ENCODE measurements around the gene SLC7A7. TPM values are rescaled to one million over a fixed set of nuclear protein-coding genes. Genes with fewer than 3 reads are reported as not detected.
"Not testable (repeated sequence)": the region's sequence is repeated elsewhere in the genome, so short reads cannot be mapped to it uniquely, and the experiment has no call there.

The SLC7A7 gene
- total and polyA plus RNA-seq, 12 donors = 4.0 to 30.5 (median 17.7) TPM

DNA sequence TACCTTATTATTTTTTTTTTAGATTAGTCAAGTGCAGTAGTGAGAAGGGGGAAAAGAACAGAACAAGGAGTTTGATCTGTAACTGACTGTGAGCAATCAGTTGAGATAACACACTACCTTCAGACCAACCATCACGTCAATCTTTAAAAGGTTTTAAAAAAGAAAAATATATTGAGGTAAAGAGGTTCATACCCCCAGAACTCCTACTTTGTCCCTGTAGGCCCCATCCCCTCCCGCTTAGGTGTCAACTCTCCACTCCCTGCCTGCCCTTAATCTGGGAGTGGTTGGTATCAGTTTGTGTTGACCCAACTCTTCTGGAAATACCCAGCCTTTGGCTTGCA lies 37.3 kb upstream of the SLC7A7 start:
- intact Hi-C loops (cut with DNase I) = loop anchor here (2.0 to 10.0 kb wide), 3 partner anchors 26 to 300 kb away; no protein-coding TSS in a partner anchor
- H3K36me3 ChIP-seq (replicated peaks in 1 of 2) = no peaks in the 10 kb centered on the region
- peaks cover 5 to 44% of the 10 kb centered on the region in 2 donors for H3K4me1 ChIP-seq (replicated peaks in 1 of 2)
- WGBS, 4 donors = 63 to 74% (median 67%) methylated on average over 2 of the region's 2 CpGs
- H3K27me3 ChIP-seq = no peaks in the 10 kb centered on the region
- no peak overlapping the region for H3K27ac ChIP-seq
- TF ChIP-seq POLR2A (IDR thresholded peaks at IDR 0.05) = no peak
- no peak for TF ChIP-seq CTCF (IDR thresholded peaks at IDR 0.05)
- H3K4me3 ChIP-seq = no peak overlapping the region
- H3K9me3 ChIP-seq (replicated peaks in 1 of 3) = no peaks in the 10 kb centered on the region
- DNase-seq = no peak

DNA sequence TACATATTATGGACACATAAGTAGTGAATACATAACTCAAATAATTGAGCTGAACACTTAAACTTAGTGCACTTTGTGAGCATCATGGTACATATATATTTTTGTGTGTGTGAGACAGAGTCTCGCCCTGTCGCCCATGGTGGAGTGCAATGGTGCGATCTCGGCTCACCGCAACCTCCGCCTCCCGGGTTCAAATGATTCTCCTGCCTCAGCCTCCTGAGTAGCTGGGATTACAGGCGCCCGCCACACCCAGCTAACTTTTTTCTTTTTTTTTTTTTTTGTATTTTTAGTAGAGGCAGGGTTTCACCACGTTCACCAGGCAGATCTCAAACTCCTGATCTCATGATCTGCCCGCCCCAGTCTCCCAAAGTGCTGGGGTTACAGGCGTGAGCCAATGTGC lies 36.9 kb upstream of the SLC7A7 start:
- 79 to 82% (median 81%) methylated on average over 8 to 12 of the region's 12 CpGs for WGBS, 4 donors
- H3K4me1 ChIP-seq (replicated peaks in 1 of 2) = peaks cover 5 to 45% of the 10 kb centered on the region in 2 donors
- not testable (repeated sequence) for H3K27me3 ChIP-seq; H3K4me3 ChIP-seq; DNase-seq; H3K9me3 ChIP-seq (replicated peaks in 1 of 3); H3K36me3 ChIP-seq (replicated peaks in 1 of 2)
- intact Hi-C loops (cut with DNase I) = loop anchor here (2.0 to 10.0 kb wide), 3 partner anchors 25 to 300 kb away; no protein-coding TSS in a partner anchor
- peak overlapping the region in 1 of 5 donors; percentile 76 for H3K27ac ChIP-seq

DNA sequence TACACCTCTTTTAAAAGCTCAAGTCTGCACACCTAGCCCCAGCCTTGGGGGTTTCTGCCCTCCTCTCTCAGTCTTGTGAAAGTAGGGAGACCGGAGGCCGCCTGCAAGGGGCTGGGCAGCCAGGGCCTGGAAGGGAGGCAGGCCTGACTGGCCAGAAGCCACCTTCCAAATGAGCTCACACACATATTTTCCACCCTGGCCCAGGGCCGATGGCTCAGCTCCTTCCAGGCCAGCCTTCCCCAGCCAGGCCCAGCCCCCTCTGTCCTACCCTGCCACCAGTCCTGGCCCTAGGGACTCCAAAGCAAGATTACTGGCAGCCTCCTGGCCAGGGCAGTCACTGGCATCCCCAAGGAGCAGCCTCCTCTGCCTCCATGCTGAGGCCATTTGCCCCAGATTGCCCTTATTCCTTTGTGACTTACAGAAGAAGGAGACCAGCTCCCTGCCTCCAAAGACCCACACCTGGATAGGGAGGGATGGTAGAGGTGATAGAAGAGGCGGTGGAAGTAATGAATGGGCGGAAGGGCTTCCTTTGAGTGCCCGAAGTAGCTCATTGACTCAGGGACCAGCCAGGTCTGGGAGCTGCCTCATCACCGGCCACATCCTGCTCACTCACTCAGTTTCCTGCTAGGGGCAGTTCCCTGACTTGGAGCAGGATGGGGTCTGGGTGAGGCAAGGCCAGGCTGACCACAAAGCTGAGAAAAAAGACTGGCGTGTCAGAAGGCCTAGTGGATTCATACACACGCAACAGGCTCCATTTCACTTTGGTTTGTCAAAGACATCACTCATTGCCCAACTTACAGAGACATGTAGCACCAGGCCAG lies 35.9 kb upstream of the SLC7A7 start:
- H3K9me3 ChIP-seq (replicated peaks in 1 of 3) = no peaks in the 10 kb centered on the region
- whole genome bisulfite sequencing, 4 donors = 48 to 71% (median 61%) methylated on average over 5 to 9 of the region's 9 CpGs
- peaks cover 0 to 7% of the 10 kb centered on the region in 2 donors for H3K36me3 ChIP-seq (replicated peaks in 1 of 2)
- intact Hi-C loops (cut with DNase I) = loop anchor here in 1 of 2 donors (5.0 to 10.0 kb wide), 2 partner anchors 76 to 299 kb away; no protein-coding TSS in a partner anchor
- H3K4me3 ChIP-seq = no peak overlapping the region
- DNase-seq = peak; percentile 82 to 95 (median 93)
- TF ChIP-seq POLR2A (IDR thresholded peaks at IDR 0.05) (no peak), CTCF (IDR thresholded peaks at IDR 0.05) (no peak)
- peaks cover 5 to 54% of the 10 kb centered on the region in 2 donors for H3K4me1 ChIP-seq (replicated peaks in 1 of 2)
- peak overlapping the region; percentile 31 to 84 (median 33) for H3K27ac ChIP-seq
- H3K27me3 ChIP-seq = no peaks in the 10 kb centered on the region

- Histone ChIP-seq H3K4me3 (no peak overlapping the region), H3K36me3 (replicated peaks in 1 of 2) (peaks cover 0 to 26% of the 10 kb centered on the region in 2 donors), H3K27ac (peak overlapping the region in 3 of 5 donors; percentile 37 to 84 (median 76)), H3K4me1 (replicated peaks in 1 of 2) (peaks cover 5 to 54% of the 10 kb centered on the region in 2 donors), H3K9me3 (replicated peaks in 1 of 3) (no peaks in the 10 kb centered on the region), H3K27me3 (no peaks in the 10 kb centered on the region)
- intact Hi-C loops (cut with DNase I) = no loop called here
- TF ChIP-seq CTCF (IDR thresholded peaks at IDR 0.05) (no peak), POLR2A (IDR thresholded peaks at IDR 0.05) (no peak)
- WGBS, 4 donors = 68 to 82% (median 74%) methylated on average over 10 to 19 of the region's 19 CpGs
- peak in 4 of 7 donors; percentile 29 to 49 (median 36) for DNase-seq
These were observed 34.1 kb upstream of the SLC7A7 start for GRCh38 chr14:22849212-22849819.
